Measurements from ENCODE around the gene MSRB1. TPM values are rescaled to one million over a fixed set of nuclear protein-coding genes. Genes with fewer than 3 reads are reported as not detected.
"Not testable (repeated sequence)": the region's sequence is repeated elsewhere in the genome, so short reads cannot be mapped to it uniquely, and the experiment has no call there.

The MSRB1 gene
- total RNA-seq, 1 experiment from 2014 or later: 72.3 TPM

DNA sequence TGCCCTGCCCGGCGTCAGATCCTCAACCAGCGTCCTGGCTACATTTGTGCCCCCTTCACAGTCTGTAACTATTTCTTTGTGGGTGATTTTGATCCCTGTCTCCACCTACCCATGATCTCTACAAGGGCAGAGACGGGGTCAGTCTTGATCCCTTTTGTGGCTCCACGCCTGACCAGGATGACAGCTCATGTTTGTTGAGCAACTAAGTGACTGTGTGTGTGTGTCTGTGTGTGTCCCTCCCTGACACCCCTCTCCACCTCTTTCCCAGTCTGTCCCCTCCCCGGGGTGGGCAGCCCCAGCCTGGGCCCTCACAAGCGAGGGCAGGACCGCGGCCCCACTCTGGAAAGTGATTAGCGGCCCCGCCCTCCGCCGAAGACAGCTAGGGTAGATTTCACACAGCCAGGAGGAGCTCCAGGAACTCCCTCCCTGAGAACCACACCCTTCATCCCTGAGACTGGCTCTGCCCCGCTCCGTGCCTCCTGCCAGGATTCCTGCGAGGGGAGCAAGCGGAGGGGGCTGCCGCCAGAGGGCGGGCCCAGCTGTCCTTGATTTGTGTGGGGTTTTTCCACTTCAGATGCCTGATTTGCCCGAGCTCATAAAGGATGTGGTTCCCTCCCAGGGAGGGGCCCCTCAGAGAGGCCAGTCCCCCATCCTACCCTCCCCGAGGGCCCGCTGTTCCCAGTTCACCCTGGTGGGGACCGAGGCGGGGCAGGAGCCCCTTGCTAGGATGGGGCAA, 19.5 kb downstream of the MSRB1 start:
- in situ Hi-C loops (cut with HindIII; ENCODE audit: low sequenced_read_pairs): no loop called here
- peak; percentile 27 for DNase-seq (ENCODE audit: low spot score)

DNA sequence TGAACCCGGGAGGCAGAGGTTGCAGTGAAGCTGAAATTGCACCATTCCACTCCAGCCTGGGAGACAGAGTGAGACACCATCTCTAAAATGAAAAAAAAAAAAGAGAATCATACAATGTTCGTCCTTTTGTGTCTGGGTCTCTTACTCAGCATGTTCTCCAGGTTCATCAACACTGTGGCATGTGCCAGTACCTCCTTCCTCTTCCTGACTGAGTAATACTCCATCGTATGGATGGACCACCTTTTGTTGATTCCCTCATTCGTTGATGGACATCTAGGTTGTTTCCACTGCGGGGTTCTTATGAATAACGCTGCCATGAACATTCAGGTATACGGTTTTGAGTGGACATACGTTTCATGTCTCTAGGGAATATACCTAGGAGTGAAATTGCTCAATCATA, 20.6 kb downstream of the MSRB1 start:
- no peak for DNase-seq (ENCODE audit: low spot score)
- in situ Hi-C loops (cut with HindIII; ENCODE audit: low sequenced_read_pairs): no loop called here

DNA sequence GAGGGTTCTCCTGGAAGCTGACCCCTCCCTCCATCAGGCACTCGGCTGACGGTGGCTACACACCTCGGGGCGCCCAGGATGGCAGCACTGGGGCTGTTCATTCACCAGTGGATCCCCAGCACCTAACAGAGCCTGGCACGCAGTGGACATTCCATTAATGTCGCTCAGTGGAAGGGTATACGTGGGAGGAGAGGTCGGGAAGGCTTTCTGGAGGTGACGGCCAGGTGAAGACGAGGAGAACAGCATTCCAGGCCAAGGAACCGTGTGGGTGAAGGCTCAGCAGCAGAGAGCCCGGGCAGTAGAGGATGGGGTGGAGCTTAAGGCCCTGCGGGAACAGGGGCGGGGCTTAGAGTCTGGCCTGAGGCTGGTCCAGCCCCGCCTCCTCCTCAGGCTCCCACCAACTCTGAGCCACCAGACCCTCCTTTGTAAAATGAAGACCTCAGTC, 22.2 kb downstream of the MSRB1 start:
- in situ Hi-C loops (cut with HindIII; ENCODE audit: low sequenced_read_pairs): no loop called here
- DNase-seq (ENCODE audit: low spot score): peak; percentile 33

GRCh38 chr16:1920122-1920521, 22.9 kb downstream of the MSRB1 start:
- in situ Hi-C loops (cut with HindIII; ENCODE audit: low sequenced_read_pairs); DNase-seq (ENCODE audit: low spot score): not testable (repeated sequence)

DNA sequence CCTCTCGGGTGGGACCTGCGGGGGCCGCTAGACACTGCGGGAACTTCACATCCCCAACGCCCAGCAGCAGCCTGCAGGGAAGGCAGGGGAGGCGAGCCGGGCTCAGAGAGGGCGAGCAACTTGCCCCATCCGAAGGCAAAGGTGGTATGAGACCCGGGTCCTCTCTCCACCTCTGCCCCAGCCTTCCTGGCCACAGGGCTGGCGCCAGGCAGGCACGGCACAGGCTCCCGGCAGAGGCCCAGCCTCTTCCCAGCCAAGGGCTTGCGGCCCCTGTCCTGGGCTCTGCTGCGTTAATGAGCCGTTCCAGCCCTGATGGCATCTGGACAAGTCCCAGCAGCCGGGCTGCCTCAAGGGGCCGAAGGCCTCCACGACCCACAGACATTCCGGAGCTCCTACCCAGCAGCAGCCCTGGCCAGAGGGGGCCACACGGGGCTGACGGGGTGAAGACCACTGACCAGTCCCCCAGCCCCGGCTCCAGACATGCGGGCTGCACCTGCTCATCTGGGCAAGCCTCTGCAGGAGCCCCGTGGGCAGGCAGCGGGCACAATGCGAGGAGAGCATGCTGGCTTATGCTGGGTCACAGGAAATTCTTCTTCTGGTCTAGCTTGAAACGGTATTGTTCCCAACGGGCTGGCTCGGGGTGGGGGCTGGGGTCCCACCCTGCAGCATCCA, 23.5 kb downstream of the MSRB1 start:
- in situ Hi-C loops (cut with HindIII; ENCODE audit: low sequenced_read_pairs): no loop called here

DNA sequence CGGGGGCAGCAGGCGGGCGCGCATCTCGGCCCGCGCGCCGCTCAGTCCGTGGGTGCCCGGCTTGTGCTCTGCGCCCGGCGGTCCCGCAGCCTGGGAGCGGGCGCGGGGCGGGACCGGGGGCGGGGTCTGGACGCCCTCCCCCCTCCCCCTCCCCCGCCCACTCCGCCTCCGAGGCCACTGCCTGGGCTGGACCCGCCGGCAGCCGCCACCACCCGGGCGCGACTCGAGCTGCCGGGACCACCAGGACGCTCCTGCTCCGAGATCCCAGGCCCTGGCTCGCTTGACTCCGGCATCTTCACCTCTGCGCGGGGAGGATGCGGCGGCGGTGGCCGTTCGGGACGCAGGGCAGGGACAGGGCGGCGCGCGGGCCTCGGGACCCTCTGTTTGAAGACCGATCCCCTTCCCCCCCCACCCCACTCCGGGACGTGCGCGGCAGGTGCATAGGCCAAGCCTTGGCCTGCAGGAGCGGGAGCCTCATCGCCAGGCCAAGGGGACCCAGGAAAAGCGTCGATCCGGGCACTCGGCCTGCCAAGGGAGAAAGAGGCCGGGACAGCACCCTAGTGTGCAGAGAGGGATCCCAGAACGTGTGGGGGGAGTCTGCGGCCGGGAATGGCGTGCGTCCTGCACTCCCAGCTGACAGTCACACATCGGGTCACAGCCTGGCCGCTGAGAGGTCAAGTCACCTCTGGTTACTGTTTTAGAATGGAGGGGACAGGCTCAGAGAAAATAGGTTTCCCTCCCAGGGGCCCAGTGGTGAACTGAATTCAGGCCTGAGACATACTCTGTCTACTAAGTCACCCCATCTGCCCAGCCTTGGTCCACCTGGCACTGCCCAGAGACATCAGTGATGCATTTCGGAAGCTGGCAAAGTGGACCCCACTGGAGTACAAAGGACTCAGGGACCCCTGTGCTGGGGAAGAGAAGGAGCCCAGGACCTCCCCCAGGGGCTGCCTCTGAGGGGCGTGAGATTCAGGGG, 24.4 kb downstream of the MSRB1 start, which contains the start of gene HS3ST6:
HS3ST6 (minus strand) TSS at position 65 of the 976 bp plus-strand sequence. CDS start 92 bp downstream, outside the sequence.
- in situ Hi-C loops (cut with HindIII; ENCODE audit: low sequenced_read_pairs): no loop called here
- DNase-seq (ENCODE audit: low spot score): no peak

More for the DNA sequence above, 23.5 kb downstream of the MSRB1 start:
- DNase-seq (ENCODE audit: low spot score): no peak

GRCh38 chr16:1917665-1918350, 25.2 kb downstream of the MSRB1 start:
- in situ Hi-C loops (cut with HindIII; ENCODE audit: low sequenced_read_pairs): no loop called here
- DNase-seq (ENCODE audit: low spot score): no peak

DNA sequence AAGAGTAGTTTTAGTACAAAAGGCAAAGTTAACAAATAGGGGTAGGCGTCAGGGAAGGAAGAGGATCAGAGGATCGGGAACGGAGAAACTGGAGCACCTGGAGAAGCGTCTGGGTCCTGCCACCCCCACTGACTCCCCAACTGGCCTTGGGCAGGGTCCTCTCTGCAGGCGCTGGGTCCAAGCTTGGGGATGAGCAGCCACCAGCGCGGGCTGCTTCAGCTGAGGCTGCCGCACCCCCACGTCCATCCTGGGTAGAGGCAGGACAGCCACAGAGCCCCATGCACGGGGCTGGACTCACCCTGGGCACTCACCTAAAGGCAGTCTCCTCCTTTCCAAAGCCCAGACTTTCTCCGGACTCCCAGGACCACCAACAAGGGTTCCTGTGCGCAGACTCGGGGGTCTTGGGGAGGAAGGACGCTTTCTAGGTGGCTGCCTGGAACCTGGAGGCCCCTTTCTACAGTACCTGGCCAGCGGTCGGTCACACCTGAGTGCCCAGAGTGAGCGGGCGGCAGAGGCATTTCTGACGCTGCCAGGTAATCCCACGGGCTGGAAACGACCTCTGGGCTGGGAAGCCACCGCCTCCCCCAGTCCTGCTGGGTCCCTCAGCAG, 25.8 kb downstream of the MSRB1 start:
- in situ Hi-C loops (cut with HindIII; ENCODE audit: low sequenced_read_pairs): no loop called here
- no peak for DNase-seq (ENCODE audit: low spot score)

GRCh38 chr16:1916640-1916990, 26.4 kb downstream of the MSRB1 start:
- DNase-seq (ENCODE audit: low spot score): no peak
- in situ Hi-C loops (cut with HindIII; ENCODE audit: low sequenced_read_pairs): no loop called here

- in situ Hi-C loops (cut with HindIII; ENCODE audit: low sequenced_read_pairs): no loop called here
- no peak for DNase-seq (ENCODE audit: low spot score)
Observed at GRCh38 chr16:1915732-1916639, 27.0 kb downstream of the MSRB1 start.

GRCh38 chr16:1914988-1915387, 28.0 kb downstream of the MSRB1 start:
- DNase-seq (ENCODE audit: low spot score): no peak
- in situ Hi-C loops (cut with HindIII; ENCODE audit: low sequenced_read_pairs): no loop called here

DNA sequence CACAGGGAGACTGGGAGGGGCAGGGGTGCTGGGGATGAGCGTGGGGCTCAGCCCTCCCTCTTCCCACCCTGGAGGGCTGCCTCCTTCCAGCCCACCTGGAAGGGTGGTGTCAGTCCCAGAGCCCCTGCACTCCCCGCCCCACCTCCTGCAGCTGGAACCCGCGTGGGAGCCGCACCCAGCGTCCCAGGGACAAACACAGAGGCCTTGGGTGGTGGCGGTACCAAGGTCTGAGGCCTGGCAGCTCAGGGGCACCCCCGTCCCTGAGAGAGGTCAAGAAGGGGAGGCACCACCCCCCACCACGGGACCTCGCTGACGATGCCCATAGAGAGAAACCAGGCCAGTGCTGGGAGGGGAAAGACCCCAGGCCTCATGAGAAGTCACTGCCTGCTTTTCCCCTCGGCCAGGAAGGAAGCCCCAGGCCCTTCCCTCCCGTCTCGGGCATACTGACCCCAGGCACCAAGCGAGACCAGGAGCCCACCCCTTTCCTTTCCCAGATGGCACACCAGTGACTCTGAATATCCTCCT, 28.9 kb downstream of the MSRB1 start:
- DNase-seq (ENCODE audit: low spot score): no peak
- in situ Hi-C loops (cut with HindIII; ENCODE audit: low sequenced_read_pairs): no loop called here

DNA sequence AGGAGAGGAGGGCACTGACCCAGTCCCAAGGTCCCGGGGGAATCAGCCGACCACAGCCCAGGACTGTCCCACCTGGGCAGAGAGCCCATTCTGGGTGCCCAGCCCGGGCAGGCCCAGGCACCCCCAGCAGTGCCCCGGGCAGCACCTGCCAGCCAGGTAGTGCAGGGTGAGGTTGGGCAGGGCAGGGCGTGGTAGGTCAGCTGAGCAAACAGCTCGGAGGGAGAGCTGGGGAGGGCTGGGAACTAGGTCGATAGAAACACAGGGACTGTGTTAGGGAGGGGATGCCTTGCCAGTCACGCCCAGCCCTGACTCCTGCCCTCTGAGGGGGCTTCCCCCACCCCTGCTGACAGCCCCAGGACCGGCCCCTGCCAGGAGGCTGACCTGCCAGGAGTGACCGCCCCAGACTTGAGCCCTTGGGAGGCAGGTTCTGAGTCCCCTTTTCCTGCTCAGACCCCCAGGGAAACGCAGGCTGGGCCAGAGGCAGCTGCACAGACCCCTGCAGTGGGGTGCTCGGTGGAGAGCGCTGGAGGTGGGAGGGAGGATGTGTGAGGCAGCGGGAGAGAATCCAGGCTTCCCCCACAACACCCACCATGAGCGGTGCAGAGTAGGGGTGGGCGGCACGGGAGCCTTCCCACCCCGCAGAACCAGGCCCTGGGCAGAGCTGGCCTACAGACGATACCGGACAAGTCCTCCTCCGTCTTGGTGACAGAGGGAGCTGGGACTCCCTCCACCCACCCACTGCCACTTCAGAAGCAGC, 29.5 kb downstream of the MSRB1 start:
- DNase-seq (ENCODE audit: low spot score): no peak
- in situ Hi-C loops (cut with HindIII; ENCODE audit: low sequenced_read_pairs): no loop called here

- DNase-seq (ENCODE audit: low spot score): no peak
- in situ Hi-C loops (cut with HindIII; ENCODE audit: low sequenced_read_pairs): no loop called here
Observed at GRCh38 chr16:1912215-1912543, 30.8 kb downstream of the MSRB1 start.

GRCh38 chr16:1911467-1912214, 31.4 kb downstream of the MSRB1 start:
- no peak for DNase-seq (ENCODE audit: low spot score)
- in situ Hi-C loops (cut with HindIII; ENCODE audit: low sequenced_read_pairs): no loop called here

GRCh38 chr16:1909561-1910231, 33.3 kb downstream of the MSRB1 start:
- in situ Hi-C loops (cut with HindIII; ENCODE audit: low sequenced_read_pairs): no loop called here
- no peak for DNase-seq (ENCODE audit: low spot score)

Data from G401 (cell line).